Kidney epithelial cell (primary cell): Measurements from ENCODE around the gene HSPA1B. TPM values are rescaled to one million over a fixed set of nuclear protein-coding genes. Genes with fewer than 3 reads are reported as not detected.

Experiments used
- DNase-seq: peaks from one replicate; pipeline ENCODE4 v3.0.0-alpha.2; 2010; ENCODE audit warnings: low read depth
- H3K27me3 ChIP-seq: 2 replicates; pipeline ENCODE4 v1.6.0; 2011; ENCODE audit warnings: low read length; ENCODE audit not compliant: control insufficient read depth, insufficient read depth
- H3K36me3 ChIP-seq: 2 replicates; pipeline ENCODE4 v1.5.1; 2011; ENCODE audit warnings: low read length; ENCODE audit not compliant: control insufficient read depth, insufficient read depth
- H3K4me3 ChIP-seq: 2 replicates; pipeline ENCODE4 v1.5.1; 2011; ENCODE audit warnings: low read depth, mild to moderate bottlenecking, control low read depth, low read length
- total RNA-seq: library from RNA; depleted of rRNA; stranded (reverse); fragments of >200 nt; gene quantifications from 2 replicates; pipeline ENCODE4 v1.2.3, GENCODE V29; 2015
- TF ChIP-seq, protein P1 (sequence below): IDR thresholded peaks from 2 replicates; pipeline ENCODE4 v1.5.1; 2011; ENCODE audit warnings: mild to moderate bottlenecking, moderate library complexity, low read length, control low read depth, inconsistent platforms; ENCODE audit not compliant: insufficient read depth, poor library complexity, severe bottlenecking

The HSPA1B gene
- total RNA-seq, 1 donor from 2014 or later: 68.3 TPM

DNA sequence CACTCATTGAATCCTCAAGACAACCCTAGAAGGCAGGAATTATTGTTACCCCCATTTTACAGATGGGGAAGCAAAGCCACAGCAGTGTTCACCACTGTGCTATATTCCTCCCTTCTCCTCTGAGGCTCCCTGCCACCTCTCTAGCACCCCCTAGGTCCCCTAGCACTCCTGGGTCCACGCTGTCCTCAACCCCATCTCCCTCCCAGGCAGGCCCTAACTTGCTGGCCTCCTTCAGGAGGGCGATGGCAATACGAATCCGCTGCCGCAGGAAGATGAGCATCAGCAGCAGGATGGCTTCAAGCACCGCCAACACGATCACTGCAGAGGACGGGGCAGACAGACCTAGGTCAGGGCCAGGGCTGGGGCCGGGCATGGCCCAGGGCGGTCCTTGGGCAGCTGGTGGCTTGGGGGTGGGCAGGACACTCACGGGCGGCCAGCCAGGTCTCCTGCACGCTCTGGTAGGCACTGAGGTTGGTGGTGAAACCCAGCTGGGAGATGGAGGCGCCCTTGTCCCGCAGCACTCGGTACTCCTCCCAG is 42.9 kb downstream of the HSPA1B start:
- TF ChIP-seq, protein P1, sequence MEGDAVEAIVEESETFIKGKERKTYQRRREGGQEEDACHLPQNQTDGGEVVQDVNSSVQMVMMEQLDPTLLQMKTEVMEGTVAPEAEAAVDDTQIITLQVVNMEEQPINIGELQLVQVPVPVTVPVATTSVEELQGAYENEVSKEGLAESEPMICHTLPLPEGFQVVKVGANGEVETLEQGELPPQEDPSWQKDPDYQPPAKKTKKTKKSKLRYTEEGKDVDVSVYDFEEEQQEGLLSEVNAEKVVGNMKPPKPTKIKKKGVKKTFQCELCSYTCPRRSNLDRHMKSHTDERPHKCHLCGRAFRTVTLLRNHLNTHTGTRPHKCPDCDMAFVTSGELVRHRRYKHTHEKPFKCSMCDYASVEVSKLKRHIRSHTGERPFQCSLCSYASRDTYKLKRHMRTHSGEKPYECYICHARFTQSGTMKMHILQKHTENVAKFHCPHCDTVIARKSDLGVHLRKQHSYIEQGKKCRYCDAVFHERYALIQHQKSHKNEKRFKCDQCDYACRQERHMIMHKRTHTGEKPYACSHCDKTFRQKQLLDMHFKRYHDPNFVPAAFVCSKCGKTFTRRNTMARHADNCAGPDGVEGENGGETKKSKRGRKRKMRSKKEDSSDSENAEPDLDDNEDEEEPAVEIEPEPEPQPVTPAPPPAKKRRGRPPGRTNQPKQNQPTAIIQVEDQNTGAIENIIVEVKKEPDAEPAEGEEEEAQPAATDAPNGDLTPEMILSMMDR: no peak
- DNase-seq: no peak

GRCh38 chr6:31871046-31871659 is 43.6 kb downstream of the HSPA1B start:
- H3K4me3 ChIP-seq: no peak overlapping the region
- TF ChIP-seq, protein P1: no peak
- no peaks in the 10 kb centered on the region for H3K36me3 ChIP-seq
- no peaks in the 10 kb centered on the region for H3K27me3 ChIP-seq
- no peak for DNase-seq

More for the DNA sequence above, 42.9 kb downstream of the HSPA1B start:
- Histone ChIP-seq H3K36me3 (no peaks in the 10 kb centered on the region), H3K4me3 (no peak overlapping the region), H3K27me3 (no peaks in the 10 kb centered on the region)

DNA sequence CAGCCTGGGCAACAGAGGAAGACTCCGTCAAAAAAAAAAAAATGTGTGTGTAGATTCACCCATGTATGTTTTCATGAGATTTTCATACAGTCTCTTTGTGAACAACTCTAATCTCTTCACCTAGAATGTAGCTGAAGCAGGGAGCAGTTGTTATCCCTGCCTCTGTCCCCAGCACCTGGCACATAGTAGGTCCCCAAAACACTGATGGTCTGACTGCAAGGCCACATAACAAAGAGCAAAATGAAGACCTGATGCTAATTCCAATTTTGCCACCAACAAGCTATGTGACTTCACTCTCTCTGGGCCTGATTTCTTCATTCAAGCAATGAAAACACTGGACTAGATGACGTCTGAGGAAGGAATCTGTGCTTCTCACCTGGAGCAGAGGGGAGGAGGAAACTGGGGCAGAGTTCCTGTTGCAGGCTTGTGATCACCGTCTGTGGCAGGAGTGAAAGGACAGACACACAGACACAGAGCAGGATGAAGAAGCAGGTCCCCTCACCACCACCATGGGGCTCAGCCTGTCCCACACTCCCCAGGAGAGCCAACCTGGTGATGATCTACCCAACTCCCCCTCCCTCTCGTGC is 46.6 kb downstream of the HSPA1B start:
- DNase-seq: no peak
- Histone ChIP-seq H3K4me3 (no peak overlapping the region), H3K27me3 (no peaks in the 10 kb centered on the region), H3K36me3 (no peaks in the 10 kb centered on the region)
- TF ChIP-seq, protein P1: no peak

GRCh38 chr6:31874836-31875572 is 47.5 kb downstream of the HSPA1B start:
- DNase-seq: no peak
- Histone ChIP-seq H3K27me3 (no peaks in the 10 kb centered on the region), H3K36me3 (peaks cover 2% of the 10 kb centered on the region), H3K4me3 (no peak overlapping the region)
- TF ChIP-seq, protein P1: no peak

DNA sequence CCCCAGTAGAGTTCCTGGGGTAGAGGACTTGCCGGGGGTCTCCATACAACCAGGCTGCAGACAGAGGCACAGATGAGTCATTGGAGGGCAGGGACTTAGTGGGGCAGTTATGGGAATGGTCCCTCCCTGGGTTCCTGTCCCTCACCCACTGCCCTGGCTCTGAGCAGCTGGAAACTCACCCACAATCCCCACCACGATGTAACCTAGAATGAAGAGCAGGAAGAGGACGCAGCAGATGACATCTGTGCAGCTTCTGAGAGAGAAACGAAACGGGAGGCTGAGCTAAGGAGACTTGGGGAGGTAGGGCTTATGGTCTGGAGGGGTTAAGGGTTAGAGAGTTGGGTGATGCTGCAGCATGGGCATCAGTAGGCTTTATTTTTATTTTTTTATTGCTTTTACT is 48.3 kb downstream of the HSPA1B start:
- DNase-seq: no peak
- Histone ChIP-seq H3K27me3 (no peaks in the 10 kb centered on the region), H3K36me3 (peaks cover 2% of the 10 kb centered on the region), H3K4me3 (no peak overlapping the region)
- TF ChIP-seq, protein P1: no peak
